B cell (primary cell): ENCODE data around the gene OR4N5.

Experiments
- EZH2 ChIP-seq: IDR thresholded peaks from 2 replicates; pipeline ENCODE4 v1.6.1; 2012; ENCODE audit warnings: borderline replicate concordance, low read depth, mild to moderate bottlenecking, moderate library complexity, low read length; ENCODE audit not compliant: insufficient read depth, poor library complexity, severe bottlenecking
- TF ChIP-seq, protein P1 (sequence below): fragments of 200-600 bp; IDR thresholded peaks from one replicate; pipeline ENCODE4 v1.8.0; 2022; ENCODE audit warnings: antibody characterized with exemption, mild to moderate bottlenecking

DNA sequence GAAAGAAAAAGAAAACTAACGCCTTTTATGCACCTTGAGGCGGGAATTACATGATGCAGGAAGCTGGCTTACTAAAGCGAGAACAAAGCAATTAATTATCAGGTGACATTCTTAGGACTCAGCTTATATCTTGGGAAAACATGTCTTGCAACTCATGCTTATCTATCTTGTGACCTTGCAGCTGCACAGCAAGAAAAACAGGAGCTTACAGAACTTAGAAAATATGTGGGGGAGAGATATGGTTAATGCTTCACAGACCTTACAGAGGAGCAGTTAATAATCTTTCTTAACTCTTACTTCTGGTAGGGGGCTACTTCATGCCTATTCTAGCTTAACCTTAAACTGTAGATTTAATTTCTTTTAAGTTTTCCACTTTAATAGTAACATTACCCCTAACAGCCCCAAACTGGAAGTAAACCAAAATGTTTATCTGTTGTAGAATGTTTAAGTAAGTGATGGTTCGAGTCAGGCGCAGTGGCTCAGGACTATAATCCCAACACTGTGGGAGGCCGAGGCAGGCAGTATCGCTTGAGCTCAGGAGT, 38.9 kb downstream of the OR4N5 start:
- TF ChIP-seq, protein P1, sequence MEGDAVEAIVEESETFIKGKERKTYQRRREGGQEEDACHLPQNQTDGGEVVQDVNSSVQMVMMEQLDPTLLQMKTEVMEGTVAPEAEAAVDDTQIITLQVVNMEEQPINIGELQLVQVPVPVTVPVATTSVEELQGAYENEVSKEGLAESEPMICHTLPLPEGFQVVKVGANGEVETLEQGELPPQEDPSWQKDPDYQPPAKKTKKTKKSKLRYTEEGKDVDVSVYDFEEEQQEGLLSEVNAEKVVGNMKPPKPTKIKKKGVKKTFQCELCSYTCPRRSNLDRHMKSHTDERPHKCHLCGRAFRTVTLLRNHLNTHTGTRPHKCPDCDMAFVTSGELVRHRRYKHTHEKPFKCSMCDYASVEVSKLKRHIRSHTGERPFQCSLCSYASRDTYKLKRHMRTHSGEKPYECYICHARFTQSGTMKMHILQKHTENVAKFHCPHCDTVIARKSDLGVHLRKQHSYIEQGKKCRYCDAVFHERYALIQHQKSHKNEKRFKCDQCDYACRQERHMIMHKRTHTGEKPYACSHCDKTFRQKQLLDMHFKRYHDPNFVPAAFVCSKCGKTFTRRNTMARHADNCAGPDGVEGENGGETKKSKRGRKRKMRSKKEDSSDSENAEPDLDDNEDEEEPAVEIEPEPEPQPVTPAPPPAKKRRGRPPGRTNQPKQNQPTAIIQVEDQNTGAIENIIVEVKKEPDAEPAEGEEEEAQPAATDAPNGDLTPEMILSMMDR, result no peak
- no peak for TF ChIP-seq EZH2
